Small intestine (tissue), 7 donors: Measurements from ENCODE around the gene NCR3LG1. TPM values are rescaled to one million over a fixed set of nuclear protein-coding genes. Genes with fewer than 3 reads are reported as not detected.

ENCODE experiments used
- DNase-seq, 2 donors: peaks; one replicate each; pipeline versions ENCODE4 v3.0.0 to v3.0.0-alpha.2; 2013
- FAIRE-seq: peaks from 2 replicates; lab custom pipeline; 2012; peaks lifted over from hg19 to GRCh38; lab: Jason Lieb, UNC
- H3K27ac ChIP-seq, 3 donors: one replicate each; pipeline ENCODE4 v1.5.1; 2013; ENCODE audit warnings: low read length in 2 of 3, mild to moderate bottlenecking in 2 of 3, control low read depth in 1 of 3, inconsistent platforms in 1 of 3, low read depth in 1 of 3, moderate library complexity in 1 of 3
- H3K27me3 ChIP-seq, 3 donors: one replicate each; pipeline ENCODE4 v1.6.1; 2013; ENCODE audit warnings: low read length in 3 of 3, inconsistent platforms in 1 of 3; ENCODE audit not compliant: control insufficient read depth in 3 of 3, insufficient read depth in 3 of 3
- H3K36me3 ChIP-seq, 3 donors: one replicate each; pipeline ENCODE4 v1.6.1; 2013; ENCODE audit warnings: low read length in 3 of 3, inconsistent platforms in 1 of 3, low read depth in 1 of 3, mild to moderate bottlenecking in 1 of 3, moderate library complexity in 1 of 3; ENCODE audit not compliant: control insufficient read depth in 3 of 3, insufficient read depth in 2 of 3
- H3K4me1 ChIP-seq, 3 donors: one replicate each; pipeline ENCODE4 v1.6.1; 2013; ENCODE audit warnings: low read length in 2 of 3, inconsistent platforms in 1 of 3, low read depth in 1 of 3, mild to moderate bottlenecking in 1 of 3, moderate library complexity in 1 of 3; ENCODE audit not compliant: control insufficient read depth in 3 of 3, insufficient read depth in 2 of 3
- H3K4me3 ChIP-seq, 3 donors: one replicate each; pipeline ENCODE4 v1.5.1; 2013; ENCODE audit warnings: low read length in 3 of 3, control low read depth in 1 of 3, inconsistent platforms in 1 of 3, low read depth in 1 of 3, mild to moderate bottlenecking in 1 of 3, moderate library complexity in 1 of 3
- H3K9me3 ChIP-seq, 2 donors: one replicate each; pipeline ENCODE4 v1.6.1; 2013; ENCODE audit warnings: low read depth in 1 of 2, low read length in 1 of 2; ENCODE audit not compliant: control insufficient read depth in 2 of 2, insufficient read depth in 1 of 2
- WGBS, 3 donors: extraction: QIAGEN DNeasy Blood & Tissue Kit; methylation state at CpG; one replicate each; pipeline ENCODE4 v1.1.7; 2013; 5-methylcytosine and 5-hydroxymethylcytosine counted together
- polyA plus RNA-seq, 4 donors: library from polyadenylated mRNA; stranded (reverse) in 3 of 4; unstranded in 1 of 4; fragments of 200-250 nt in 3 of 4; fragments of 120-200 nt in 1 of 4; gene quantifications; one replicate each; pipeline versions ENCODE4 v1.2.1 to v1.2.3, GENCODE V29; 2013
- donor health status: healthy with polysubstance abuse.
- donor health status: control.
- donor health status: control.
- donor health status: Bipolar disorder and iron deficiency.
- donor health status: healthy.

Gene NCR3LG1
- polyA plus RNA-seq, 4 donors = 0.22 to 19.8 (median 2.7) TPM

GRCh38 chr11:17353821-17354600, 2.4 kb downstream of the NCR3LG1 start:
- Histone ChIP-seq H3K4me1 (peaks cover 0 to 10% (median 0%) of the 10 kb centered on the region in 3 donors), H3K36me3 (peaks cover 0 to 11% (median 10%) of the 10 kb centered on the region in 3 donors), H3K27ac (peak overlapping the region; percentile 85 to 91 (median 90)), H3K27me3 (peaks cover 0 to 14% (median 0%) of the 10 kb centered on the region in 3 donors), H3K9me3 (peaks cover 0 to 6% of the 10 kb centered on the region in 2 donors), H3K4me3 (peak overlapping the region; percentile 57 to 77 (median 65))
- WGBS, 3 donors = 4 to 7% (median 7%) methylated on average over 15 of the region's 15 CpGs
- no peak for FAIRE-seq
- DNase-seq = peak in 1 of 2 donors; percentile 7

GRCh38 chr11:17354601-17354991, 3.0 kb downstream of the NCR3LG1 start:
- 41 to 68% (median 52%) methylated on average over 3 of the region's 3 CpGs for WGBS, 3 donors
- H3K4me3 ChIP-seq = no peak overlapping the region
- peaks cover 0 to 10% (median 0%) of the 10 kb centered on the region in 3 donors for H3K4me1 ChIP-seq
- H3K9me3 ChIP-seq = peaks cover 0 to 6% of the 10 kb centered on the region in 2 donors
- no peak overlapping the region for H3K27ac ChIP-seq
- H3K27me3 ChIP-seq = peaks cover 0 to 14% (median 0%) of the 10 kb centered on the region in 3 donors
- no peak for FAIRE-seq
- peaks cover 0 to 11% (median 10%) of the 10 kb centered on the region in 3 donors for H3K36me3 ChIP-seq
- DNase-seq = peak; percentile 78 to 81

DNA sequence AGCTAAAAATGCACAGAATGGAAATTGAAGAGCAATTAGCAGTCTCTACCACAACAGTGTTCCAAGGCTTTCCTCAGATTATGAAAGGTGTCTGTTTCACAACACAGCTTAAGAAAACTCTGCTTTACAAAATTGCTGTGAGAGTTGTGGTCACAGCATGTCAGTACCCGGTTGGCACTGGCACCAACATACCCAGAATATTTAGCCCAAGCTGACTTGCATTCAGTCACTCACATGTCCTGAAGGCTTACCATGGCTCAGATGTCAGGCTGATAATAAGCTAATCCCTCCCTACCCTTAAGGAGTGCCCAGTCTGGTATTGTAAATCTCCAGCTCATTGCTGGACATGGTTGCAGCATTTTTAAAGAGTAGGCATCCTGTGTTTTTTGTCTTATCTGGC, 14.9 kb downstream of the NCR3LG1 start:
- WGBS, 3 donors = 87 to 96% (median 93%) methylated on average over 1 of the region's 1 CpG
- H3K9me3 ChIP-seq = peaks cover 0 to 49% of the 10 kb centered on the region in 2 donors
- FAIRE-seq = no peak
- DNase-seq = no peak
- peaks cover 13 to 46% (median 39%) of the 10 kb centered on the region in 3 donors for H3K36me3 ChIP-seq
- H3K4me1 ChIP-seq = no peaks in the 10 kb centered on the region
- no peak overlapping the region for H3K27ac ChIP-seq
- no peaks in the 10 kb centered on the region for H3K27me3 ChIP-seq
- H3K4me3 ChIP-seq = no peak overlapping the region

DNA sequence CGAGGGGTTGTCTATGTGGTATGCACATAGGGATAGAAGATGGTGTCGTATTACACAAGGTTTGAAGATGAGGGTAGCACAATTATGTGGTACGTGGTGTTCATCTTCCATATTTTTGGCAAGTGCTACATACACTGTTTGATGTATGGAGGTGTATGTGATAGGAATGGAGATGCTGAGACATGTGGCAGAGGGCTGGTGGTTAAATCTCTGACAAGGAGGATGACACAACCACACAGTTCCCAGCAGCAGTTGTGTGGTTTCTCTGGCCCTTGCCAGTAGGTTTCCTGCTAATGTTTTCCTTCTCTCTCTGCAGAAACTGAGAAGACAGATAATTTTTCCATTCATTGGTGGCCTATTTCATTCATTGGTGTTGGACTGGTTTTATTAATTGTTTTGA, 17.0 kb downstream of the NCR3LG1 start:
- FAIRE-seq (no peak), DNase-seq (no peak)
- H3K9me3 ChIP-seq = peaks cover 0 to 66% of the 10 kb centered on the region in 2 donors
- no peak overlapping the region for H3K27ac ChIP-seq
- H3K4me1 ChIP-seq = no peaks in the 10 kb centered on the region
- H3K27me3 ChIP-seq = no peaks in the 10 kb centered on the region
- peaks cover 19 to 59% (median 54%) of the 10 kb centered on the region in 3 donors for H3K36me3 ChIP-seq
- no peak overlapping the region for H3K4me3 ChIP-seq
- 93 to 98% (median 96%) methylated on average over 3 of the region's 3 CpGs for WGBS, 3 donors

DNA sequence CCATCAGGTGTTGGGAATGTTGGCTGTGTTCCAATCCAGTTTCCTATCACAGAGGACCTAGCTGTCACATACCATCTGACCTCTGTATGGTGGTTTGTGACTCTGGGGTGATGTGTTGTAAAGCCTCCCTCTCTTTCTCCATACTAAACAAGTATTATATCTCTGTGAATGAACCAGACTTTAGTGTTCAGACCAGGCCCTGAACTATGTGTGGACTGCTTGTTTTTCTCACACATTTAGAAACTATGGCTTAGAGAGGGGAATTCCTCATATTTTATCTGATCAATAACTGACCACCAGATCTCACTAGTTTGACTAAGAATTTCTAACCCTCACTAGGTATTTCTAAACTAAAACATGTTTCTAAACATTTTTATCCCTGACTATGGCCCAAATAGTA, 17.5 kb downstream of the NCR3LG1 start:
- FAIRE-seq (no peak), DNase-seq (no peak)
- no peak overlapping the region for H3K27ac ChIP-seq
- H3K27me3 ChIP-seq = no peaks in the 10 kb centered on the region
- H3K4me3 ChIP-seq = no peak overlapping the region
- peaks cover 19 to 63% (median 55%) of the 10 kb centered on the region in 3 donors for H3K36me3 ChIP-seq
- H3K9me3 ChIP-seq = peaks cover 0 to 71% of the 10 kb centered on the region in 2 donors
- H3K4me1 ChIP-seq = no peaks in the 10 kb centered on the region

- 92 to 94% (median 94%) methylated on average over 2 of the region's 2 CpGs for WGBS, 3 donors
- H3K27me3 ChIP-seq = no peaks in the 10 kb centered on the region
- no peak overlapping the region for H3K27ac ChIP-seq
- H3K4me3 ChIP-seq = no peak overlapping the region
- H3K9me3 ChIP-seq = peaks cover 0 to 76% of the 10 kb centered on the region in 2 donors
- H3K36me3 ChIP-seq = peaks cover 19 to 63% (median 53%) of the 10 kb centered on the region in 3 donors
- H3K4me1 ChIP-seq = no peaks in the 10 kb centered on the region
- no peak for DNase-seq
- no peak for FAIRE-seq
These were observed 18.2 kb downstream of the NCR3LG1 start for GRCh38 chr11:17369684-17370243.

DNA sequence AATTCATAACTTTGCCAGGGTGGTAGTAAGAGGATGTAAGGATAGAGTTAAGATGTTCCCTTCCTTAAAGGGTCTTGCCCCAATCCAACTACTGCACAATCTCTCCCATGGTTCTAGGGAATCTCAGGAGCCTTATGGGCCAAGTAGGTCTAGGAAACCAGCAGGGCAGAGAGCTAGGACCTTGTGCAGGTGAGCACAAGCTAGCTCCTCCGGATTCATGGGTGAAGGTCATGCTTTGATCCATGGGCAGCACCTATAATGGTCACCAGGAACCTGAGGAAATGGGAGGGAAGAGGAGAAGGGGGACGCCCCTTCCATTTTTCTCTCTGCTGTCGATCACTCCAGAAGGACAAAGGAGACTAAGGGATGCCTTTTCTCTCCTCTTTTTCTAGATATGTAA, 20.0 kb downstream of the NCR3LG1 start:
- Histone ChIP-seq H3K27ac (no peak overlapping the region), H3K4me1 (no peaks in the 10 kb centered on the region), H3K27me3 (no peaks in the 10 kb centered on the region), H3K4me3 (no peak overlapping the region), H3K9me3 (peaks cover 0 to 73% of the 10 kb centered on the region in 2 donors), H3K36me3 (peaks cover 18 to 69% (median 55%) of the 10 kb centered on the region in 3 donors)
- no peak for FAIRE-seq
- DNase-seq = peak in 1 of 2 donors; percentile 42
- 61 to 66% (median 62%) methylated on average over 3 of the region's 3 CpGs for WGBS, 3 donors

- DNase-seq = no peak
- Histone ChIP-seq H3K4me3 (no peak overlapping the region), H3K27me3 (no peaks in the 10 kb centered on the region), H3K9me3 (peaks cover 0 to 47% of the 10 kb centered on the region in 2 donors), H3K27ac (no peak overlapping the region), H3K4me1 (no peaks in the 10 kb centered on the region), H3K36me3 (peaks cover 10 to 50% (median 45%) of the 10 kb centered on the region in 3 donors)
- FAIRE-seq = no peak
- WGBS, 3 donors = 90 to 95% (median 91%) methylated on average over 5 of the region's 5 CpGs
These were observed 23.9 kb downstream of the NCR3LG1 start for GRCh38 chr11:17375547-17375946.
